Hematopoietic multipotent progenitor cell treated with erythropoietin and hydrocortisone succinate and interleukin-3 and kit ligand, for 8 days (in vitro differentiated cells): ENCODE data around the gene COL13A1.

ENCODE experiments used
- DNase-seq: peaks from one replicate; pipeline ENCODE4 v3.0.0-alpha.2; 2015

COL13A1 gene

GRCh38 chr10:69974551-69975155 lies 172.9 kb downstream of the COL13A1 start:
- DNase-seq: no peak

- DNase-seq: no peak
These were observed 175.3 kb downstream of the COL13A1 start for GRCh38 chr10:69976795-69977546.

- DNase-seq: no peak
These were observed 177.5 kb downstream of the COL13A1 start for GRCh38 chr10:69979174-69979573.

GRCh38 chr10:69980672-69981071 lies 179.0 kb downstream of the COL13A1 start:
- DNase-seq: no peak

- no peak for DNase-seq
These were observed 186.4 kb downstream of the COL13A1 start for GRCh38 chr10:69988094-69988493.

GRCh38 chr10:69991151-69991550 lies 189.4 kb downstream of the COL13A1 start:
- no peak for DNase-seq

- DNase-seq: peak; percentile 35
These were observed 192.6 kb downstream of the COL13A1 start for GRCh38 chr10:69994262-69994661.

- DNase-seq: no peak
These were observed 194.9 kb downstream of the COL13A1 start for GRCh38 chr10:69996611-69997010.

- DNase-seq: no peak
These were observed 198.6 kb downstream of the COL13A1 start for GRCh38 chr10:70000262-70000661.

- DNase-seq: no peak
These were observed 205.6 kb downstream of the COL13A1 start for GRCh38 chr10:70007116-70007820.
